Activated T-cell treated with anti-CD3 and anti-CD28 coated beads, Interleukin-2, amount 50 U/mL, for 72 hours (primary cell): ENCODE data around the gene ISOC1. TPM values are rescaled to one million over a fixed set of nuclear protein-coding genes. Genes with fewer than 3 reads are reported as not detected.

Source experiments
- ATAC-seq, 2 donors: fragments of 150-1000 bp; cut with Tn5 transposase; replicated peaks in 1 of 2; 2 replicates each; pipeline ENCODE4 v1.10.0; 2021; ENCODE audit warnings: moderate library complexity in 2 of 2, mild to moderate bottlenecking in 1 of 2
- DNase-seq, 2 donors: peaks; one replicate each; pipeline ENCODE4 v3.0.0; 2021 to 2022; ENCODE audit warnings: mixed read lengths in 1 of 2
- H3K27ac Mint-ChIP-seq: one replicate; pipeline ENCODE4 v1.8.0; 2022; ENCODE audit warnings: mild to moderate bottlenecking, moderate library complexity, mixed read lengths
- H3K27me3 Mint-ChIP-seq: one replicate; pipeline ENCODE4 v1.8.0; 2022; ENCODE audit warnings: low read depth, mixed read lengths
- H3K36me3 Mint-ChIP-seq, 2 donors: one replicate each; pipeline ENCODE4 v1.8.0; 2022; ENCODE audit warnings: mixed read lengths in 2 of 2, mild to moderate bottlenecking in 1 of 2; ENCODE audit not compliant: insufficient read depth in 2 of 2
- H3K4me1 Mint-ChIP-seq: one replicate; pipeline ENCODE4 v1.8.0; 2022; ENCODE audit warnings: low read depth, mixed read lengths
- H3K4me3 Mint-ChIP-seq, 2 donors: one replicate each; pipeline ENCODE4 v1.8.0; 2022; ENCODE audit warnings: mild to moderate bottlenecking in 2 of 2, mixed read lengths in 2 of 2, moderate library complexity in 2 of 2
- H3K9me3 Mint-ChIP-seq, 2 donors: one replicate each; pipeline ENCODE4 v1.8.0; 2022; ENCODE audit warnings: mixed read lengths in 2 of 2
- total RNA-seq, 2 donors: library from RNA; stranded (reverse); gene quantifications; one replicate each; pipeline ENCODE4 v1.2.3, GENCODE V29; 2022

The ISOC1 gene
- 10 to 100 TPM; 19.4 to 20.4 TPM for total RNA-seq

DNA sequence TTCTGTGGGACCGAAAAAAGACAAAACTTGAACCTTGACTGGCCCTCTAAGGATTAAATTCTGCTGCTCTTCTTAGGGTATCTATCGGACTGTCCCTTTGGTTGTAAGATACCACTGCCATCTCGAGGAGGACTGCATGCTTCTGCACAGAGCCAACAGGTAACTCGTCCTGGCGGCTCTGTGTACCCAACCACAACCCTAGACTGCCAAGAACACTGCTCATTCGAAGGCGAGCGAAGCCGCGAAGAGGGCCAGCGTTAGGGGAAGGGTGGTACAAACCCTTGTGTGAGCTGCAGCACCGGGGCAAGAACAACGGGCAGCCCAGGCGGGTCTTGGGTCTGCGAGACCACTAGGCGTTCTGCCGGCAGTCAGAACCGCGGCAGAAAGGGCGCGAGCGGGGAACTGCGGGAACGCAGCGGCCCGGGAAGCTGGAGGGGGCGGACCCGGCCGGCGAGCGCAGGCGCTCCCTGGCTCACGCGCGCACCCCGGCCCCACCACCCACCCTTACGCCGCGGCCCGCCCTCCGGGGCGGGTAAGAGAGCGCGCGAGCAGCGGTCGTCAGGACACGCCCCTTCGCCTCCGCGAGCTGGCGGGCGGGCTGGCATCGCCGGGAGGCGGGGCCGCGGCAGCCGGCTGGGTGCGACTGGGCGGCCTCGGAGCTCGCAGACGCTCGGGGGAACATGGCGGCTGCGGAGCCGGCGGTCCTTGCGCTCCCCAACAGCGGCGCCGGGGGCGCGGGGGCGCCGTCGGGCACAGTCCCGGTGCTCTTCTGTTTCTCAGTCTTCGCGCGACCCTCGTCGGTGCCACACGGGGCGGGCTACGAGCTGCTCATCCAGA is at the start of gene ISOC1:
TSS of gene ISOC1 (plus strand) at position 663 of the 837 bp plus-strand sequence. CDS start at position 681, 18 bp downstream.
- peaks cover 0 to 1% of the 10 kb centered on the region in 2 donors for H3K36me3 Mint-ChIP-seq
- ATAC-seq (peak; percentile 92), DNase-seq (peak; percentile 94)
- H3K4me3 Mint-ChIP-seq = peak within 1 kb of the TSS; percentile 86 to 91
- H3K27ac Mint-ChIP-seq = peak within 1 kb of the TSS; percentile 47
- H3K27me3 Mint-ChIP-seq = peaks cover 16% of the 10 kb centered on the region
- H3K4me1 Mint-ChIP-seq = peaks cover 24% of the 10 kb centered on the region
- no peaks in the 10 kb centered on the region for H3K9me3 Mint-ChIP-seq

DNA sequence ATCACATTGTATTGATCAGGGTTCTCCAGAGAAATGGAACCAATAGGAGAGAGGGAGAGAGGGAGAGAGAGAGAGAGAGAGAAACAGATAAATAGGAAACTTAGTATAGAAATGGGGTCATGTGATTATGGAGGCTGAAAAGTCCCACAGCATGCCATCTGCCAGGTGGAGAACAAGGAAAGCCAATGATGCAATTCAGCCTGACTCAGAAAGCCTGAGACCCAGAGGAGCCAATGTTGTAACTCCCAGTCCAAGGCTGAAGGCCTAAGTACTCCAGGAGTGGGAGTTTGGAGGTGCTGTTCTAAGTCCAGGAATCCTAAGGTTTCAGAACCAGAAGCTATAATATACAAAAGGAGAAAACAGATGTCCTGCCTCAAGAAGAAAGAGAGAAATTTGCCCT is 48.4 kb upstream of the ISOC1 start:
- Mint-ChIP-seq H3K4me1 (no peaks in the 10 kb centered on the region), H3K36me3 (peaks cover 1 to 6% of the 10 kb centered on the region in 2 donors), H3K9me3 (peaks cover 7 to 11% of the 10 kb centered on the region in 2 donors), H3K27ac (no peak overlapping the region), H3K27me3 (peaks cover 3% of the 10 kb centered on the region), H3K4me3 (no peak overlapping the region)
- DNase-seq (no peak), ATAC-seq (no peak)

DNA sequence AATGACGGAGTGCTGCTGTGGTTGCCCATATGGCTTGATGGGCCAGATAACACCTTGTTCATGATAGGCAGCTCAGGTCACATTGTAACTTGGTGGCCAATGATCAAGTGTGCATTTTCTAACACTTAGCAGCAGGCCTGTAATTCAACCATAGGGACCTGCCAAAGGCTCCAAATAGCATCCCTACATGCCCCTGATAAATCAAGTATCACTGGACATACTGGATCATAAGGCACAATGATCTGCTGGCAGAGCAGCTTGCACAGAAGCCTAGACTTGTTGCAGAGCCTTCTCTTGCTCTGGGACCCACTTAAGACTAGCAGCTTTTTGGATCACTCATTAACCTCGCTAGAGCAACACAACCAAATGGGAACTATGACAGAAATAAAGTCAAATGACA is 46.0 kb upstream of the ISOC1 start:
- no peak overlapping the region for H3K4me3 Mint-ChIP-seq
- peaks cover 1 to 6% of the 10 kb centered on the region in 2 donors for H3K36me3 Mint-ChIP-seq
- ATAC-seq (no peak), DNase-seq (no peak)
- H3K9me3 Mint-ChIP-seq = peaks cover 7 to 8% of the 10 kb centered on the region in 2 donors
- no peaks in the 10 kb centered on the region for H3K4me1 Mint-ChIP-seq
- peaks cover 7% of the 10 kb centered on the region for H3K27me3 Mint-ChIP-seq
- H3K27ac Mint-ChIP-seq = no peak overlapping the region

GRCh38 chr5:129049126-129049799 is 45.3 kb upstream of the ISOC1 start:
- H3K27ac Mint-ChIP-seq = no peak overlapping the region
- no peak for DNase-seq
- peaks cover 1 to 4% of the 10 kb centered on the region in 2 donors for H3K36me3 Mint-ChIP-seq
- no peak overlapping the region for H3K4me3 Mint-ChIP-seq
- H3K9me3 Mint-ChIP-seq = peaks cover 6 to 7% of the 10 kb centered on the region in 2 donors
- H3K27me3 Mint-ChIP-seq = peaks cover 8% of the 10 kb centered on the region
- no peaks in the 10 kb centered on the region for H3K4me1 Mint-ChIP-seq
- no peak for ATAC-seq

GRCh38 chr5:129051283-129051682 is 43.3 kb upstream of the ISOC1 start:
- H3K27ac Mint-ChIP-seq = no peak overlapping the region
- H3K4me3 Mint-ChIP-seq = no peak overlapping the region
- H3K27me3 Mint-ChIP-seq = peaks cover 17% of the 10 kb centered on the region
- no peak for DNase-seq
- H3K9me3 Mint-ChIP-seq = no peaks in the 10 kb centered on the region
- H3K4me1 Mint-ChIP-seq = no peaks in the 10 kb centered on the region
- no peaks in the 10 kb centered on the region for H3K36me3 Mint-ChIP-seq
- ATAC-seq = no peak

GRCh38 chr5:129053438-129053837 is 41.1 kb upstream of the ISOC1 start:
- H3K27ac Mint-ChIP-seq = no peak overlapping the region
- H3K4me1 Mint-ChIP-seq = no peaks in the 10 kb centered on the region
- H3K36me3 Mint-ChIP-seq = no peaks in the 10 kb centered on the region
- no peak overlapping the region for H3K4me3 Mint-ChIP-seq
- ATAC-seq = no peak
- peaks cover 0 to 3% of the 10 kb centered on the region in 2 donors for H3K9me3 Mint-ChIP-seq
- peaks cover 22% of the 10 kb centered on the region for H3K27me3 Mint-ChIP-seq
- no peak for DNase-seq

DNA sequence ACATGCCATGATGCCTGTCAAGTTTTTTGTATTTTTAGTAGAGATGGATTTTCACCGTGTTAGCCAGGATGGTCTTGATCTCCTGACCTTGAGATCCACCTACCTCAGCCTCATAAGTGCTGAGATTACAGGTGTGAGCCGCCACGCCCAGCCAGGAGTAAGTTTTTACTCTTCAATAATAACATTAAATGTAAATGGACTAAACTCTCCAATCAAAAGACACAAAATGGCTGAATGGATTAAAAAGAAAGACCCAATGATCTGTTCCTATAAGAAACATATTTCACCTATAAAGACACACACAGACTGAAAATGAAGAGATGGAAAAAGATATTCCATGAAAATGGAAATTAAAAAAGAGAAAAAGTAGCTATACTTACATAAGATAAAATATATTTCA is 37.2 kb upstream of the ISOC1 start:
- H3K36me3 Mint-ChIP-seq = no peaks in the 10 kb centered on the region
- no peaks in the 10 kb centered on the region for H3K4me1 Mint-ChIP-seq
- no peak overlapping the region for H3K4me3 Mint-ChIP-seq
- ATAC-seq (no peak), DNase-seq (no peak)
- no peak overlapping the region for H3K27ac Mint-ChIP-seq
- peaks cover 0 to 3% of the 10 kb centered on the region in 2 donors for H3K9me3 Mint-ChIP-seq
- peaks cover 26% of the 10 kb centered on the region for H3K27me3 Mint-ChIP-seq

DNA sequence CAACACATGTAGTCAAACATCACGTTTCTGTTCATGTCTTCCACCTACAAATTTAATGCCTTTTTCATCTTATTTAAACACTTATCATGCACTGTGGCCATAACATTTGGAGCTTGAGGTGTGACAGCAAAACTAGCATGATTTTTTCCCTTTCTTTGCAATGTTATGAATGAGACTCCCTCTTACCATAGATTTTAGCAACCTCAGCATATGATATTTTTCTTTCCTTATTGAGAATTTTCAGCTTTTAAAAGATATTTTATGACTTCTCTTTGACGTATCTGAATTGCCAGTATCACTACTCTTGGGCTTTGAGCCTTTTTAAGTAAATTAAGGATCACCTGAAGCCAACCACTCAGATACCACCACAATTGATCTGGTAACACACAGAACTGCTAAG is 32.7 kb upstream of the ISOC1 start:
- no peak overlapping the region for H3K4me3 Mint-ChIP-seq
- no peak overlapping the region for H3K27ac Mint-ChIP-seq
- H3K9me3 Mint-ChIP-seq = peaks cover 0 to 2% of the 10 kb centered on the region in 2 donors
- DNase-seq (no peak), ATAC-seq (no peak)
- no peaks in the 10 kb centered on the region for H3K36me3 Mint-ChIP-seq
- no peaks in the 10 kb centered on the region for H3K4me1 Mint-ChIP-seq
- H3K27me3 Mint-ChIP-seq = peaks cover 29% of the 10 kb centered on the region

DNA sequence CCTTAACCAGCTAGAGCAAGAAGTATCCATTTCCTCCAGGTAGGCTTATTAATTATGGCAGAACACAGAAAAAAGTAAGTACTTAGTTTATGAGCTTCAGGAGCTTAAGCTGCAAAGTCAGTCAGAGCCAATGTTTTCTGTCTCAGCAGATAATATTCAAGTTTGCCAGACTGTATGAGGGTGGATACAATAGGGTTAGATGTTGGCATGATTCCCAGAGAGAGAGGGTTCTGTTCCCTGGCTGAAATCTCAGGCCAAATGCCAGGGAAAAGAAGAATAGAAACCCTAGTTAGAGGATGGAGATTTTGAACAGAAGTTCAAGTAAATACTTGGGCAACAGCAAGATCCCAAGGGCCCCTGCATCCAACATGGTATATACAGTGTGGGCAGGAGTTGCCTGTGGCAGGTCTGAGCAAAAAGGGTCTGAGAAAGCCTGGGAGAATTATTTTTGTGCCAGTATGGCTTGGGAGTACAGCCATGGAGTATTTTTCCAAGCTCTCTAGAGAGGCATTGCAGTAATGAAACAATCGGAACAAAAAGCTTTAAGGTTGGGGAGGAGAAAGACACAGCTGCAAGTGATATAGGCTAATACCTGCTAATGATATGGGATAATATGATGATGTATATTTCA is 31.0 kb upstream of the ISOC1 start:
- no peak for ATAC-seq
- Mint-ChIP-seq H3K4me3 (no peak overlapping the region), H3K4me1 (no peaks in the 10 kb centered on the region), H3K27ac (no peak overlapping the region), H3K9me3 (no peaks in the 10 kb centered on the region), H3K27me3 (peaks cover 21% of the 10 kb centered on the region), H3K36me3 (no peaks in the 10 kb centered on the region)
- DNase-seq = no peak

GRCh38 chr5:129065721-129066120 is 28.8 kb upstream of the ISOC1 start:
- H3K4me3 Mint-ChIP-seq = no peak overlapping the region
- H3K27ac Mint-ChIP-seq = no peak overlapping the region
- H3K36me3 Mint-ChIP-seq = no peaks in the 10 kb centered on the region
- H3K9me3 Mint-ChIP-seq = no peaks in the 10 kb centered on the region
- DNase-seq (no peak), ATAC-seq (no peak)
- H3K4me1 Mint-ChIP-seq = no peaks in the 10 kb centered on the region
- peaks cover 13% of the 10 kb centered on the region for H3K27me3 Mint-ChIP-seq

GRCh38 chr5:129067745-129068144 is 26.8 kb upstream of the ISOC1 start:
- no peaks in the 10 kb centered on the region for H3K36me3 Mint-ChIP-seq
- peaks cover 13% of the 10 kb centered on the region for H3K27me3 Mint-ChIP-seq
- no peaks in the 10 kb centered on the region for H3K4me1 Mint-ChIP-seq
- H3K9me3 Mint-ChIP-seq = no peaks in the 10 kb centered on the region
- no peak overlapping the region for H3K27ac Mint-ChIP-seq
- H3K4me3 Mint-ChIP-seq = no peak overlapping the region
- ATAC-seq (no peak), DNase-seq (no peak)

- H3K4me1 Mint-ChIP-seq = no peaks in the 10 kb centered on the region
- no peaks in the 10 kb centered on the region for H3K9me3 Mint-ChIP-seq
Observed at GRCh38 chr5:129069292-129069691, 25.3 kb upstream of the ISOC1 start.

DNA sequence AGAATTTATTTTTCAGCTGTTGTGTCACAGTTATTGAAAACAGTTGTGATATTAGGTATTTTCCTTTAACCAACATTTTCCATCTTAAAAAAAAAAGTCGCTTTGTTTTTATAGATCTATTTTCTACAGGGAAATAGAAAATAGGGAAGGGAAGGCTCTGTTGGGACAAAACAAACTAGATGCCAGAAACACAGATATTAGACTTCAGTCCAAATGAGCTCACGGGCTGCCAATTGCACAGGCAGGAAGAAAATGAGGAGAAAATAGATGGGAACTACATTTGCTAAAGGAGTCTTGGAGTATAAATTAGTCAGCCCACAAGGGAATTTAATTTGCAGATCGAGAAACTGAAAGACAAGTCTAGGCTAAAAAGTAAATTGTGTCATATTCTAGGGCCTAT is 21.4 kb upstream of the ISOC1 start:
- H3K27ac Mint-ChIP-seq = no peak overlapping the region
- no peaks in the 10 kb centered on the region for H3K36me3 Mint-ChIP-seq
- no peaks in the 10 kb centered on the region for H3K9me3 Mint-ChIP-seq
- H3K27me3 Mint-ChIP-seq = peaks cover 21% of the 10 kb centered on the region
- ATAC-seq (no peak), DNase-seq (no peak)
- no peaks in the 10 kb centered on the region for H3K4me1 Mint-ChIP-seq
- no peak overlapping the region for H3K4me3 Mint-ChIP-seq

More at GRCh38 chr5:129069292-129069691, 25.3 kb upstream of the ISOC1 start:
- DNase-seq = no peak
- Mint-ChIP-seq H3K27ac (no peak overlapping the region), H3K36me3 (no peaks in the 10 kb centered on the region), H3K27me3 (peaks cover 20% of the 10 kb centered on the region), H3K4me3 (no peak overlapping the region)
- ATAC-seq = no peak
